T47D (cell line): Measurements from ENCODE around the gene BOLA3.

Source experiments
- DNase-seq, 2 experiments: peaks; one replicate each; pipeline versions ENCODE4 v3.0.0 to v3.0.0-alpha.2; 2011 to 2012; ENCODE audit warnings: low read depth in 1 of 2, low spot score in 1 of 2
- JUND ChIP-seq: IDR thresholded peaks from 2 replicates; pipeline ENCODE4 v1.6.1; 2012; ENCODE audit warnings: low read depth
- in situ Hi-C: cut with HindIII; loops from 2 replicates; pipeline ENCODE4 v1.10.0; 2016; ENCODE audit warnings: low sequenced_read_pairs, low pct_unique_long_range_greater_than_20kb

Gene BOLA3

GRCh38 chr2:74178211-74179062 is 30.7 kb upstream of the BOLA3 start, which contains the start of gene MOB1A:
MOB1A (minus strand) TSS chr2:74178879; CDS start chr2:74178674, 205 bp downstream.
- in situ Hi-C loops, result no loop called here
- DNase-seq, result peak; percentile 71 to 98

GRCh38 chr2:74177696-74178095 is 30.0 kb upstream of the BOLA3 start:
- TF ChIP-seq JUND, result no peak
- in situ Hi-C loops, result no loop called here
- DNase-seq, result no peak

More at GRCh38 chr2:74178211-74179062, 30.7 kb upstream of the BOLA3 start, which contains the start of gene MOB1A:
- TF ChIP-seq JUND, result no peak

- no peak for TF ChIP-seq JUND
- in situ Hi-C loops, result no loop called here
- DNase-seq, result no peak
Measured at GRCh38 chr2:74174909-74175308, 27.2 kb upstream of the BOLA3 start.

- no peak for TF ChIP-seq JUND
- in situ Hi-C loops, result no loop called here
- DNase-seq, result no peak
Measured at GRCh38 chr2:74168739-74169138, 21.0 kb upstream of the BOLA3 start.

- in situ Hi-C loops, result no loop called here
- no peak for DNase-seq
- TF ChIP-seq JUND, result no peak
Measured at GRCh38 chr2:74164761-74165160, 17.0 kb upstream of the BOLA3 start.

- no peak for DNase-seq
- no peak for TF ChIP-seq JUND
- in situ Hi-C loops, result no loop called here
Measured at GRCh38 chr2:74162951-74163350, 15.2 kb upstream of the BOLA3 start.

GRCh38 chr2:74155830-74156229 is 8.1 kb upstream of the BOLA3 start:
- no peak for TF ChIP-seq JUND
- DNase-seq, result no peak
- in situ Hi-C loops, result no loop called here

- TF ChIP-seq JUND, result no peak
- in situ Hi-C loops, result no loop called here
Measured at GRCh38 chr2:74152954-74153353, 5.2 kb upstream of the BOLA3 start.

GRCh38 chr2:74149570-74150319 is 2.0 kb upstream of the BOLA3 start:
- TF ChIP-seq JUND, result no peak
- no peak for DNase-seq
- in situ Hi-C loops, result no loop called here

More at GRCh38 chr2:74152954-74153353, 5.2 kb upstream of the BOLA3 start:
- DNase-seq, result no peak

GRCh38 chr2:74149247-74149525 is 1.5 kb upstream of the BOLA3 start:
- in situ Hi-C loops, result no loop called here
- no peak for TF ChIP-seq JUND
- DNase-seq, result no peak

GRCh38 chr2:74148457-74149246 is 940 bp upstream of the BOLA3 start:
- no peak for DNase-seq
- in situ Hi-C loops, result no loop called here
- TF ChIP-seq JUND, result no peak

- peak in 1 of 2 experiments; percentile 13 for DNase-seq
- no peak for TF ChIP-seq JUND
- in situ Hi-C loops, result no loop called here
Measured at GRCh38 chr2:74146929-74147726, 584 bp downstream of the BOLA3 start.
